PC-9 (cell line): Measurements from ENCODE around the gene ZNF341. TPM values are rescaled to one million over a fixed set of nuclear protein-coding genes. Genes with fewer than 3 reads are reported as not detected.

Source experiments
- BruUV-seq: library from RNA; stranded (reverse); fragments of 400-500 nt; replicated peaks from 2 replicates; lab custom pipeline; 2021; lab: Mats Ljungman, UMichigan
- CTCF ChIA-PET: fragments of 300-600 bp; sonication (Branson Sonifier 250); formaldehyde crosslinking; loops from one replicate; lab custom pipeline; 2022; ENCODE audit warnings: antibody characterized with exemption; lab: Charles Lee
- POLR2A ChIA-PET: fragments of 300-600 bp; sonication (Branson Sonifier 250); formaldehyde crosslinking; loops from one replicate; lab custom pipeline; 2022; ENCODE audit warnings: antibody characterized with exemption; ENCODE audit not compliant: unreplicated experiment; lab: Charles Lee
- DNase-seq, 2 experiments: peaks; one replicate each; pipeline versions ENCODE4 v3.0.0 to v3.0.0-alpha.2; 2015 to 2022; ENCODE audit warnings: mixed read lengths in 1 of 2
- H2AFZ ChIP-seq: fragments of 200-600 bp; sonication (generic); 2 replicates; pipeline ENCODE4 v1.8.1; 2017; ENCODE audit warnings: antibody characterized with exemption
- H3F3A ChIP-seq: fragments of 200-600 bp; sonication (generic); 2 replicates; pipeline ENCODE4 v1.8.1; 2017; ENCODE audit warnings: antibody characterized with exemption, mild to moderate bottlenecking, low read depth; ENCODE audit not compliant: insufficient read depth
- H3K27ac ChIP-seq: fragments of 200-600 bp; sonication (generic); 2 replicates; pipeline ENCODE4 v1.6.1; 2016; ENCODE audit warnings: mixed run types
- H3K27me3 ChIP-seq: fragments of 200-600 bp; sonication (generic); 2 replicates; pipeline ENCODE4 v1.6.1; 2016; ENCODE audit warnings: low read depth, mixed run types; ENCODE audit not compliant: insufficient read depth
- H3K36me3 ChIP-seq: fragments of 200-600 bp; sonication (generic); 2 replicates; pipeline ENCODE4 v1.6.1; 2016; ENCODE audit warnings: low read depth, mixed run types
- H3K4me1 ChIP-seq: fragments of 200-600 bp; sonication (generic); replicated peaks from 2 replicates; pipeline ENCODE4 v1.6.1; 2016; ENCODE audit warnings: mixed run types; ENCODE audit not compliant: insufficient read depth
- H3K4me2 ChIP-seq: fragments of 200-600 bp; sonication (generic); 2 replicates; pipeline ENCODE4 v1.6.1; 2017; ENCODE audit warnings: mixed run types
- H3K4me3 ChIP-seq: fragments of 200-600 bp; sonication (generic); 2 replicates; pipeline ENCODE4 v1.6.1; 2016; ENCODE audit warnings: mixed run types
- H3K79me2 ChIP-seq: fragments of 200-600 bp; sonication (generic); 2 replicates; pipeline ENCODE4 v1.6.1; 2017; ENCODE audit warnings: low read depth, mixed run types
- H3K9me2 ChIP-seq: fragments of 200-600 bp; sonication (generic); 2 replicates; pipeline ENCODE4 v1.8.1; 2017; ENCODE audit warnings: mild to moderate bottlenecking; ENCODE audit not compliant: insufficient read depth
- H3K9me3 ChIP-seq: fragments of 200-600 bp; sonication (generic); 2 replicates; pipeline ENCODE4 v1.8.1; 2016; ENCODE audit warnings: low read depth; ENCODE audit not compliant: insufficient read depth
- H4K20me1 ChIP-seq: fragments of 200-600 bp; sonication (generic); 2 replicates; pipeline ENCODE4 v1.8.1; 2017; ENCODE audit not compliant: insufficient read depth
- EZH2 ChIP-seq: fragments of 200-600 bp; sonication (generic); IDR thresholded peaks from 2 replicates; pipeline ENCODE4 v1.8.0; 2017; ENCODE audit warnings: antibody characterized with exemption, low read depth
- intact Hi-C: fragments of 100-400 bp; cut with micrococcal nuclease; formaldehyde crosslinking; loops from one replicate; pipeline ENCODE4 v1.10.0; 2022; ENCODE audit not compliant: unreplicated experiment
- total RNA-seq: library from RNA; stranded (reverse); gene quantifications from 2 replicates; pipeline ENCODE4 v1.2.3, GENCODE V29; 2021
- TF ChIP-seq, protein P1 (sequence below): fragments of 200-600 bp; sonication (generic); conservative IDR thresholded peaks from 2 replicates; pipeline ENCODE4 v1.6.1; 2017; ENCODE audit warnings: mixed run types, antibody characterized with exemption, mild to moderate bottlenecking, moderate library complexity

Gene ZNF341
- total RNA-seq, 1 experiment from 2014 or later: 5.6 TPM

DNA sequence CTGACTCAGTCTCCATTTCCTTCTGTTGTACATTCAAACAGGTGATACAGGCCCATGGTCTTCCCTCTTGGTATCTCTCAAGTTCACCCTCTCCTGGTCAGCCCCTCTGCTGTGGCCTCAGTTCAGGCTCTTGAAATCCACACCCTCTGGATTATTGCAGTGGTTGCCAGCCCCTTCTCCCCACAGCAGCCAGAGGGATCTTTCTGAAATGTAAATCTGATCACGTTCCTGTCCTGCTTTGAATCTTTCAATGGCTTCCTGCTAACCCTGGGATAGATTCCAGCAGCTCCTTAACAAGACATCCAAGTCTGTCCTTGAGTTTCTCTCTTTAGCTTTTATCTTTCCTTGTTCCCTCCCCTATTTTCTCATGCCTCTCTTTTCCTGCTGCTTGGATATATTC lies 101.5 kb downstream of the ZNF341 start:
- CTCF ChIA-PET: interaction anchor here (0.5 kb wide), 1 partner anchor 316 kb away, joined by 6 read pairs; no protein-coding TSS in a partner anchor
- no peak for DNase-seq
- Histone ChIP-seq H3K27ac (no peak overlapping the region), H3K9me3 (no peaks in the 10 kb centered on the region), H3K36me3 (0 out of 2 replicates have a peak, but pooled peaks cover 7% of the 10 kb centered on the region), H3K4me2 (no peak overlapping the region), H3K4me3 (no peak overlapping the region), H3K27me3 (no peaks in the 10 kb centered on the region), H3K4me1 (0 out of 2 replicates have a peak, but pooled peaks cover 13% of the 10 kb centered on the region), H3F3A (peaks cover 26% of the 10 kb centered on the region), H2AFZ (no peak overlapping the region), H3K79me2 (peaks cover 100% of the 10 kb centered on the region), H4K20me1 (peaks cover 93% of the 10 kb centered on the region), H3K9me2 (no peaks in the 10 kb centered on the region)
- no TSS peak for BruUV-seq
- TF ChIP-seq EZH2: no peak
- TF ChIP-seq, protein P1, sequence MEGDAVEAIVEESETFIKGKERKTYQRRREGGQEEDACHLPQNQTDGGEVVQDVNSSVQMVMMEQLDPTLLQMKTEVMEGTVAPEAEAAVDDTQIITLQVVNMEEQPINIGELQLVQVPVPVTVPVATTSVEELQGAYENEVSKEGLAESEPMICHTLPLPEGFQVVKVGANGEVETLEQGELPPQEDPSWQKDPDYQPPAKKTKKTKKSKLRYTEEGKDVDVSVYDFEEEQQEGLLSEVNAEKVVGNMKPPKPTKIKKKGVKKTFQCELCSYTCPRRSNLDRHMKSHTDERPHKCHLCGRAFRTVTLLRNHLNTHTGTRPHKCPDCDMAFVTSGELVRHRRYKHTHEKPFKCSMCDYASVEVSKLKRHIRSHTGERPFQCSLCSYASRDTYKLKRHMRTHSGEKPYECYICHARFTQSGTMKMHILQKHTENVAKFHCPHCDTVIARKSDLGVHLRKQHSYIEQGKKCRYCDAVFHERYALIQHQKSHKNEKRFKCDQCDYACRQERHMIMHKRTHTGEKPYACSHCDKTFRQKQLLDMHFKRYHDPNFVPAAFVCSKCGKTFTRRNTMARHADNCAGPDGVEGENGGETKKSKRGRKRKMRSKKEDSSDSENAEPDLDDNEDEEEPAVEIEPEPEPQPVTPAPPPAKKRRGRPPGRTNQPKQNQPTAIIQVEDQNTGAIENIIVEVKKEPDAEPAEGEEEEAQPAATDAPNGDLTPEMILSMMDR: no peak
- POLR2A ChIA-PET: interaction anchor here (0.6 kb wide), 1 partner anchor 39 kb away, joined by 3 read pairs; no protein-coding TSS in a partner anchor
- intact Hi-C loops: no loop called here

DNA sequence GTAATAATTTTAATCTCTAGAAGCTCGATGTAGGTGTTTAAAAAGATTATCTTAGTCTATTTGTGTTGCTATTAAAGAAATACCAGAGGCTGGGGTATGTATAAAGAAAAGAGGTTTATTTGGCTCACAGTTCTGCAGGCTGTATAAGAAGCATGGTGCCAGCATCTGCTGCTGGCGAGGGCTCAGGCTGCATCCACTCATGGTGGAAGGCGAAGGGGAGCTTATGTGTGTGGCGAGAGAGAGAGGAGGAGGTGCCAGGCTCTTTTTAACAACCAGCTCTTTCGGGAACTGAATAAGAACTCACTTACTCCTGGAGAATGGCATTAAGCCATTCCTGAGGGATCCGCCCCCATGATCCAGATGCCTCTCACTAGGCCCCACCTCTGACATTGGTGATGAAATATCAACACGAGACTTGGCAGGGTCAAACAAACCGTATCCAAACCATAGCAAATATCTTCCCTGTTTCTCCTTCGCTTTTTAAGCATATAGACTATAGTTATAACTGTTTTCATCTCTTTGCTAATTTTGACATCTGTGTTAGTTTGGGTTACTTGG lies 103.9 kb downstream of the ZNF341 start:
- no peaks in the 10 kb centered on the region for H3K9me3 ChIP-seq
- H3K9me2 ChIP-seq: no peaks in the 10 kb centered on the region
- no peak for TF ChIP-seq EZH2
- H4K20me1 ChIP-seq: peaks cover 94% of the 10 kb centered on the region
- H3K4me1 ChIP-seq: 0 out of 2 replicates have a peak, but pooled peaks cover 13% of the 10 kb centered on the region
- no peak overlapping the region for H3K27ac ChIP-seq
- no TSS peak for BruUV-seq
- no peak overlapping the region for H2AFZ ChIP-seq
- no peak overlapping the region for H3K4me2 ChIP-seq
- H3K36me3 ChIP-seq: peaks cover 10% of the 10 kb centered on the region; the same call in 1 of the 2 replicates
- H3K27me3 ChIP-seq: no peaks in the 10 kb centered on the region
- ChIA-PET CTCF (no interaction called here), POLR2A (no interaction called here)
- no peak for DNase-seq
- peaks cover 20% of the 10 kb centered on the region for H3F3A ChIP-seq
- intact Hi-C loops: no loop called here
- peaks cover 100% of the 10 kb centered on the region for H3K79me2 ChIP-seq
- H3K4me3 ChIP-seq: no peak overlapping the region

DNA sequence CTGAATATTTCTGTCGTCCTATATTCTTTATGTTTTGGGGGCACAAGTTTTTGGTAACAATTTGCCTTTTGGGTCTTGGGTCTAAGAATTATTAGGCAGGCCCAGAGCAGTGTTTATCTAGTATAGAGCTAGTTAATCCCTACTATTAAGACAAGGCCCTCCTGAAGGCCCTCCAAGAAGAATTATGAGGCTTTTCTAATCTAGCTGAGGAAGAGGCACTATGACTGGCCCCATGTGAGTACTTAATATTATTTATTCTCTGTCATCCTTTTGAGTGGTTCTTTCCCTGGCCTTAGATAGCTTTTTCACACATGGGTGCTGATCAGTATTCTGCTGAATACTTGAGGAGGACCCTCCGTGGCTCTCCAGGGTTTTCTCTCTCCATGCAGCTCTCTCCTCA lies 104.5 kb downstream of the ZNF341 start:
- Histone ChIP-seq H3K9me3 (no peaks in the 10 kb centered on the region), H3K9me2 (no peaks in the 10 kb centered on the region), H3K4me3 (no peak overlapping the region), H3K36me3 (peaks cover 10% of the 10 kb centered on the region; the same call in 1 of the 2 replicates), H2AFZ (no peak overlapping the region), H3K79me2 (peaks cover 100% of the 10 kb centered on the region), H3K4me1 (peaks cover 13% of the 10 kb centered on the region; the same call in 1 of the 2 replicates), H3K27ac (no peak overlapping the region), H4K20me1 (peaks cover 95% of the 10 kb centered on the region), H3K27me3 (no peaks in the 10 kb centered on the region), H3K4me2 (no peak overlapping the region), H3F3A (peaks cover 18% of the 10 kb centered on the region)
- TF ChIP-seq, protein P1: no peak
- TF ChIP-seq EZH2: no peak
- intact Hi-C loops: no loop called here
- ChIA-PET CTCF (no interaction called here), POLR2A (no interaction called here)
- no TSS peak for BruUV-seq
- no peak for DNase-seq
